Measurements from ENCODE around the gene NCF4. TPM values are rescaled to one million over a fixed set of nuclear protein-coding genes. Genes with fewer than 3 reads are reported as not detected.

NCF4 gene
- total RNA-seq, 1 donor from 2014 or later = 120 TPM

- ChIA-PET CTCF (no interaction called here), POLR2A (interaction anchor here (1.0 kb wide), 1 partner anchor 9 kb away, joined by 3 read pairs; no protein-coding TSS in a partner anchor)
- Mint-ChIP-seq H3K27ac (no peak overlapping the region), H3K27me3 (no peaks in the 10 kb centered on the region), H3K36me3 (ENCODE audit: low read depth) (peaks cover 3% of the 10 kb centered on the region), H3K9me3 (peaks cover 9% of the 10 kb centered on the region), H3K4me3 (no peak overlapping the region), H3K4me1 (no peaks in the 10 kb centered on the region)
- ATAC-seq (ENCODE audit: low read depth) = no peak
- TF ChIP-seq CTCF (IDR thresholded peaks at IDR 0.05) = no peak
- intact Hi-C loops (cut with micrococcal nuclease) = no loop called here
- no peak for DNase-seq
Observed at GRCh38 chr22:36893262-36893661, 32.5 kb downstream of the NCF4 start.

GRCh38 chr22:36894266-36894665 is 33.5 kb downstream of the NCF4 start:
- CTCF ChIA-PET = no interaction called here
- Mint-ChIP-seq H3K4me1 (no peaks in the 10 kb centered on the region), H3K9me3 (peaks cover 9% of the 10 kb centered on the region), H3K36me3 (ENCODE audit: low read depth) (peaks cover 3% of the 10 kb centered on the region), H3K27me3 (no peaks in the 10 kb centered on the region), H3K27ac (no peak overlapping the region), H3K4me3 (no peak overlapping the region)
- no peak for DNase-seq
- no peak for ATAC-seq (ENCODE audit: low read depth)
- intact Hi-C loops (cut with micrococcal nuclease) = no loop called here
- POLR2A ChIA-PET = no interaction called here
- TF ChIP-seq CTCF (IDR thresholded peaks at IDR 0.05) = no peak

- H3K27ac Mint-ChIP-seq = no peak overlapping the region
- peaks cover 9% of the 10 kb centered on the region for H3K9me3 Mint-ChIP-seq
- H3K4me3 Mint-ChIP-seq = no peak overlapping the region
- CTCF ChIA-PET = interaction anchor here (1.5 kb wide), 1 partner anchor 42 kb away, joined by 5 read pairs; no protein-coding TSS in a partner anchor
- ATAC-seq (ENCODE audit: low read depth) (no peak), DNase-seq (no peak)
- H3K36me3 Mint-ChIP-seq (ENCODE audit: low read depth) = peaks cover 3% of the 10 kb centered on the region
- POLR2A ChIA-PET = no interaction called here
- no peak for TF ChIP-seq CTCF (IDR thresholded peaks at IDR 0.05)
- H3K4me1 Mint-ChIP-seq = peaks cover 11% of the 10 kb centered on the region
- H3K27me3 Mint-ChIP-seq = peaks cover 2% of the 10 kb centered on the region
- intact Hi-C loops (cut with micrococcal nuclease) = no loop called here
Observed at GRCh38 chr22:36897611-36898010, 36.8 kb downstream of the NCF4 start.

GRCh38 chr22:36898690-36899089 is 37.9 kb downstream of the NCF4 start:
- no peak for TF ChIP-seq CTCF (IDR thresholded peaks at IDR 0.05)
- no peak overlapping the region for H3K27ac Mint-ChIP-seq
- CTCF ChIA-PET = no interaction called here

GRCh38 chr22:36899498-36899897 is 38.7 kb downstream of the NCF4 start:
- POLR2A ChIA-PET = interaction anchor here (1.1 kb wide), 1 partner anchor 14 kb away, joined by 3 read pairs; the partner anchor contains the start of gene CSF2RB
- DNase-seq (no peak), ATAC-seq (ENCODE audit: low read depth) (no peak)
- intact Hi-C loops (cut with micrococcal nuclease) = no loop called here
- no peak overlapping the region for H3K27ac Mint-ChIP-seq
- TF ChIP-seq CTCF (IDR thresholded peaks at IDR 0.05) = no peak
- H3K4me1 Mint-ChIP-seq = peaks cover 11% of the 10 kb centered on the region
- CTCF ChIA-PET = no interaction called here
- peaks cover 3% of the 10 kb centered on the region for H3K36me3 Mint-ChIP-seq (ENCODE audit: low read depth)
- H3K27me3 Mint-ChIP-seq = peaks cover 3% of the 10 kb centered on the region
- peaks cover 9% of the 10 kb centered on the region for H3K9me3 Mint-ChIP-seq
- H3K4me3 Mint-ChIP-seq = no peak overlapping the region

More at GRCh38 chr22:36898690-36899089, 37.9 kb downstream of the NCF4 start:
- Mint-ChIP-seq H3K27me3 (peaks cover 2% of the 10 kb centered on the region), H3K4me1 (peaks cover 11% of the 10 kb centered on the region), H3K36me3 (ENCODE audit: low read depth) (peaks cover 3% of the 10 kb centered on the region), H3K9me3 (peaks cover 9% of the 10 kb centered on the region), H3K4me3 (no peak overlapping the region)
- no peak for ATAC-seq (ENCODE audit: low read depth)
- POLR2A ChIA-PET = no interaction called here
- no peak for DNase-seq
- intact Hi-C loops (cut with micrococcal nuclease) = no loop called here
